Neuronal stem cell (in vitro differentiated cells): ENCODE results near the gene PIK3CG.

ENCODE experiments used
- DNase-seq: peaks from one replicate; pipeline ENCODE4 v3.0.0-alpha.2; 2013; ENCODE audit warnings: low spot score
- H2AFZ ChIP-seq: one replicate; pipeline ENCODE4 v1.6.1; 2013; ENCODE audit warnings: mild to moderate bottlenecking, low read length, inconsistent platforms
- H2AK5ac ChIP-seq: 2 replicates; pipeline ENCODE4 v1.6.1; 2013; ENCODE audit warnings: low read depth, mild to moderate bottlenecking, inconsistent platforms, low read length, moderate library complexity, mixed read lengths
- H2BK120ac ChIP-seq: 2 replicates; pipeline ENCODE4 v1.6.1; 2013; ENCODE audit warnings: low read depth, mild to moderate bottlenecking, inconsistent platforms, low read length, moderate library complexity, mixed read lengths
- H2BK12ac ChIP-seq: one replicate; pipeline ENCODE4 v1.6.1; 2013; ENCODE audit warnings: low read length, inconsistent platforms
- H2BK15ac ChIP-seq: 2 replicates; pipeline ENCODE4 v1.6.1; 2013; ENCODE audit warnings: mild to moderate bottlenecking, low read length, inconsistent platforms, mixed read lengths
- H2BK5ac ChIP-seq: one replicate; pipeline ENCODE4 v1.6.1; 2013; ENCODE audit warnings: inconsistent platforms, mild to moderate bottlenecking, low read length, moderate library complexity
- H3K14ac ChIP-seq: one replicate; pipeline ENCODE4 v1.6.1; 2013; ENCODE audit warnings: low read length, inconsistent platforms
- H3K18ac ChIP-seq: 2 replicates; pipeline ENCODE4 v1.6.1; 2013; ENCODE audit warnings: low read length, inconsistent platforms
- H3K23ac ChIP-seq: 2 replicates; pipeline ENCODE4 v1.6.1; 2013; ENCODE audit warnings: low read depth, mild to moderate bottlenecking, mixed read lengths, low read length, inconsistent platforms; ENCODE audit not compliant: poor library complexity
- H3K27ac ChIP-seq: replicated peaks from 3 replicates; pipeline ENCODE4 v1.5.1; 2013; ENCODE audit warnings: low read length, inconsistent platforms
- H3K27me3 ChIP-seq, 3 experiments: 2 replicates each; pipeline ENCODE4 v1.6.1; 2013; ENCODE audit warnings: low read length in 3 of 3, mild to moderate bottlenecking in 2 of 3, inconsistent platforms in 1 of 3, low read depth in 1 of 3, mixed read lengths in 1 of 3, moderate library complexity in 1 of 3; ENCODE audit not compliant: control insufficient read depth in 3 of 3, insufficient read depth in 3 of 3
- H3K36me3 ChIP-seq, 2 donors: replicated peaks in 1 of 2; 2 replicates each; pipeline ENCODE4 v1.6.1; 2013; ENCODE audit warnings: low read length in 2 of 2; ENCODE audit not compliant: control insufficient read depth in 2 of 2, insufficient read depth in 2 of 2
- H3K4ac ChIP-seq: 2 replicates; pipeline ENCODE4 v1.6.1; 2013; ENCODE audit warnings: inconsistent platforms, mild to moderate bottlenecking, low read length, moderate library complexity
- H3K4me1 ChIP-seq, 2 donors: 1 replicate in 1 of 2; 2 replicates in 1 of 2; pipeline ENCODE4 v1.6.1; 2013; ENCODE audit warnings: low read length in 2 of 2, low read depth in 1 of 2; ENCODE audit not compliant: control insufficient read depth in 2 of 2, insufficient read depth in 1 of 2
- H3K4me2 ChIP-seq: one replicate; pipeline ENCODE4 v1.6.1; 2013; ENCODE audit warnings: mild to moderate bottlenecking, low read length, inconsistent platforms; ENCODE audit not compliant: insufficient read depth, poor library complexity, severe bottlenecking
- H3K4me3 ChIP-seq, 2 donors: 2 replicates each; pipeline ENCODE4 v1.5.1; 2013; ENCODE audit warnings: low read length in 2 of 2, mild to moderate bottlenecking in 2 of 2, inconsistent platforms in 1 of 2, moderate library complexity in 1 of 2
- H3K79me1 ChIP-seq: one replicate; pipeline ENCODE4 v1.6.1; 2013; ENCODE audit warnings: low read depth, mild to moderate bottlenecking, inconsistent platforms, low read length, moderate library complexity
- H3K9ac ChIP-seq: one replicate; pipeline ENCODE4 v1.6.1; 2013; ENCODE audit warnings: mild to moderate bottlenecking, low read depth, low read length, inconsistent platforms; ENCODE audit not compliant: poor library complexity
- H3K9me3 ChIP-seq, 2 donors: replicated peaks in 1 of 2; 2 replicates each; pipeline versions ENCODE3 to v1.6.1; 2013; ENCODE audit warnings: low read length in 2 of 2, mild to moderate bottlenecking in 2 of 2, inconsistent platforms in 1 of 2, low read depth in 1 of 2, mixed read lengths in 1 of 2, moderate library complexity in 1 of 2; ENCODE audit not compliant: control insufficient read depth in 2 of 2, insufficient read depth in 1 of 2
- H4K8ac ChIP-seq: one replicate; pipeline ENCODE4 v1.6.1; 2013; ENCODE audit warnings: low read depth, mild to moderate bottlenecking, inconsistent platforms, low read length, moderate library complexity
- H4K91ac ChIP-seq: one replicate; pipeline ENCODE4 v1.6.1; 2013; ENCODE audit warnings: low read length, low read depth, mild to moderate bottlenecking, inconsistent platforms; ENCODE audit not compliant: poor library complexity
- WGBS, 2 donors: extraction: QIAGEN DNeasy Blood & Tissue Kit; methylation state at CpG; one replicate each; pipeline ENCODE4 v1.1.7; 2013; ENCODE audit warnings: missing lambda C conversion rate in 2 of 2, mixed read lengths in 1 of 2; ENCODE audit not compliant: insufficient read length in 2 of 2, insufficient replicate concordance in 1 of 2; ENCODE audit errors: extremely low coverage in 2 of 2; 5-methylcytosine and 5-hydroxymethylcytosine counted together

Gene PIK3CG

GRCh38 chr7:106887421-106887820 is 22.3 kb downstream of the PIK3CG start:
- no peak overlapping the region for H3K27ac ChIP-seq
- DNase-seq = no peak
- H3K4me2 ChIP-seq = no peak overlapping the region
- H3K9ac ChIP-seq = no peak overlapping the region
- no peak overlapping the region for H2AK5ac ChIP-seq
- H2BK15ac ChIP-seq = no peak overlapping the region
- H3K14ac ChIP-seq = no peak overlapping the region
- no peak overlapping the region for H2BK120ac ChIP-seq
- H3K9me3 ChIP-seq = peaks cover 0 to 2% of the 10 kb centered on the region in 2 donors
- H3K18ac ChIP-seq = no peak overlapping the region
- no peak overlapping the region for H2BK5ac ChIP-seq
- no peaks in the 10 kb centered on the region for H3K36me3 ChIP-seq
- H3K4ac ChIP-seq = no peak overlapping the region
- WGBS, 2 donors = no CpG with 5 or more reads among the region's 1 CpG
- no peaks in the 10 kb centered on the region for H3K79me1 ChIP-seq
- no peak overlapping the region for H3K23ac ChIP-seq
- no peak overlapping the region for H2AFZ ChIP-seq
- H4K91ac ChIP-seq = no peak overlapping the region
- peaks cover 0 to 7% of the 10 kb centered on the region in 2 donors for H3K4me1 ChIP-seq
- no peak overlapping the region for H4K8ac ChIP-seq
- no peak overlapping the region for H3K4me3 ChIP-seq
- H2BK12ac ChIP-seq = no peak overlapping the region
- H3K27me3 ChIP-seq = no peaks in the 10 kb centered on the region

- H4K91ac ChIP-seq = no peak overlapping the region
- H4K8ac ChIP-seq = no peak overlapping the region
- no peak overlapping the region for H3K27ac ChIP-seq
- no peak overlapping the region for H3K14ac ChIP-seq
- DNase-seq = no peak
- H3K9me3 ChIP-seq = peaks cover 0 to 2% of the 10 kb centered on the region in 2 donors
- no peak overlapping the region for H3K18ac ChIP-seq
- H2BK5ac ChIP-seq = no peak overlapping the region
- H3K4me3 ChIP-seq = no peak overlapping the region
- H3K4me1 ChIP-seq = peaks cover 0 to 5% of the 10 kb centered on the region in 2 donors
- H2BK15ac ChIP-seq = no peak overlapping the region
- no peaks in the 10 kb centered on the region for H3K36me3 ChIP-seq
- no peak overlapping the region for H2AK5ac ChIP-seq
- no peak overlapping the region for H2AFZ ChIP-seq
- no peaks in the 10 kb centered on the region for H3K79me1 ChIP-seq
- no peak overlapping the region for H2BK120ac ChIP-seq
- H3K9ac ChIP-seq = no peak overlapping the region
- no CpG with 5 or more reads among the region's 5 CpGs for WGBS, 2 donors
- no peaks in the 10 kb centered on the region for H3K27me3 ChIP-seq
- H2BK12ac ChIP-seq = no peak overlapping the region
- H3K23ac ChIP-seq = no peak overlapping the region
- no peak overlapping the region for H3K4ac ChIP-seq
- H3K4me2 ChIP-seq = no peak overlapping the region
These were observed 23.1 kb downstream of the PIK3CG start for GRCh38 chr7:106888204-106888603.

- Histone ChIP-seq H3K79me1 (no peaks in the 10 kb centered on the region), H4K91ac (no peak overlapping the region), H4K8ac (no peak overlapping the region), H3K23ac (no peak overlapping the region), H2BK12ac (no peak overlapping the region), H2BK120ac (no peak overlapping the region), H3K9ac (no peak overlapping the region), H3K4me1 (no peaks in the 10 kb centered on the region), H3K4me2 (no peak overlapping the region), H2BK15ac (no peak overlapping the region), H2BK5ac (no peak overlapping the region), H3K14ac (no peak overlapping the region), H2AFZ (no peak overlapping the region), H3K27ac (no peak overlapping the region), H3K27me3 (no peaks in the 10 kb centered on the region), H3K18ac (no peak overlapping the region), H3K4me3 (no peak overlapping the region), H3K9me3 (no peaks in the 10 kb centered on the region), H3K36me3 (no peaks in the 10 kb centered on the region), H2AK5ac (no peak overlapping the region), H3K4ac (peak overlapping the region; percentile 7)
- no CpG with 5 or more reads among the region's 2 CpGs for WGBS, 2 donors
- no peak for DNase-seq
These were observed 25.9 kb downstream of the PIK3CG start for GRCh38 chr7:106890952-106891351.

GRCh38 chr7:106891548-106892410 is 26.7 kb downstream of the PIK3CG start:
- no peak overlapping the region for H3K9ac ChIP-seq
- H2AK5ac ChIP-seq = no peak overlapping the region
- no peak overlapping the region for H3K4ac ChIP-seq
- H3K27ac ChIP-seq = no peak overlapping the region
- H3K4me2 ChIP-seq = no peak overlapping the region
- H3K36me3 ChIP-seq = no peaks in the 10 kb centered on the region
- H3K4me3 ChIP-seq = no peak overlapping the region
- H3K23ac ChIP-seq = no peak overlapping the region
- WGBS, 2 donors = no CpG with 5 or more reads among the region's 8 CpGs
- no peak for DNase-seq
- H4K91ac ChIP-seq = no peak overlapping the region
- no peaks in the 10 kb centered on the region for H3K79me1 ChIP-seq
- H3K4me1 ChIP-seq = peaks cover 0 to 2% of the 10 kb centered on the region in 2 donors
- no peak overlapping the region for H2BK15ac ChIP-seq
- no peak overlapping the region for H3K14ac ChIP-seq
- H2AFZ ChIP-seq = peak overlapping the region; percentile 3
- no peak overlapping the region for H2BK120ac ChIP-seq
- H3K27me3 ChIP-seq = no peaks in the 10 kb centered on the region
- H4K8ac ChIP-seq = no peak overlapping the region
- no peak overlapping the region for H2BK12ac ChIP-seq
- no peak overlapping the region for H2BK5ac ChIP-seq
- no peak overlapping the region for H3K18ac ChIP-seq
- H3K9me3 ChIP-seq = no peaks in the 10 kb centered on the region
